Epidermal melanocyte (primary cell): Measurements from ENCODE around the gene TAGLN2.

Source experiments
- DNase-seq: peaks from one replicate; pipeline ENCODE4 v3.0.0; 2011; ENCODE audit warnings: low spot score; ENCODE audit not compliant: insufficient read length

Gene TAGLN2

GRCh38 chr1:159949981-159950381 is 24.7 kb upstream of the TAGLN2 start:
- DNase-seq = no peak

- DNase-seq = no peak
Observed at GRCh38 chr1:159949123-159949522, 23.8 kb upstream of the TAGLN2 start.

- DNase-seq = no peak
Observed at GRCh38 chr1:159947942-159948341, 22.6 kb upstream of the TAGLN2 start.

- DNase-seq = no peak
Observed at GRCh38 chr1:159946242-159947187, 21.2 kb upstream of the TAGLN2 start.

- DNase-seq = no peak
Observed at GRCh38 chr1:159945483-159946241, 20.4 kb upstream of the TAGLN2 start, which contains the start of gene IGSF9. Gene IGSF9 (minus strand): TSS chr1:159945613. CDS start chr1:159943454, 2,159 bp downstream.

- no peak for DNase-seq
Observed at GRCh38 chr1:159944623-159945455, 19.5 kb upstream of the TAGLN2 start.

- no peak for DNase-seq
Observed at GRCh38 chr1:159943908-159944622, 18.8 kb upstream of the TAGLN2 start.

- DNase-seq = no peak
Observed at GRCh38 chr1:159943278-159943640, 18.0 kb upstream of the TAGLN2 start.

- no peak for DNase-seq
Observed at GRCh38 chr1:159942632-159943277, 17.4 kb upstream of the TAGLN2 start.

GRCh38 chr1:159941591-159942560 is 16.6 kb upstream of the TAGLN2 start:
- no peak for DNase-seq

- DNase-seq = no peak
Observed at GRCh38 chr1:159941141-159941540, 15.8 kb upstream of the TAGLN2 start.

GRCh38 chr1:159940006-159940620 is 14.8 kb upstream of the TAGLN2 start:
- DNase-seq = no peak

GRCh38 chr1:159939678-159940002 is 14.3 kb upstream of the TAGLN2 start:
- DNase-seq = no peak

- no peak for DNase-seq
Observed at GRCh38 chr1:159938905-159939677, 13.8 kb upstream of the TAGLN2 start.

- no peak for DNase-seq
Observed at GRCh38 chr1:159938211-159938852, 13.0 kb upstream of the TAGLN2 start.

- no peak for DNase-seq
Observed at GRCh38 chr1:159937054-159937750, 11.9 kb upstream of the TAGLN2 start.
